Uterus (tissue), 4 donors: ENCODE results near the gene LRP11. TPM values are rescaled to one million over a fixed set of nuclear protein-coding genes. Genes with fewer than 3 reads are reported as not detected.

Experiments used
- DNase-seq, 2 donors: peaks; one replicate each; pipeline ENCODE4 v3.0.0-alpha.2; 2019 to 2020
- H3K27ac ChIP-seq, 2 donors: fragments of 200-600 bp; sonication (generic); 1 replicate in 1 of 2; 2 replicates in 1 of 2; pipeline ENCODE4 v1.5.1; 2016 to 2018
- H3K27me3 ChIP-seq, 2 donors: fragments of 200-600 bp; sonication (generic); one replicate each; pipeline ENCODE4 v1.5.1; 2018 to 2019; ENCODE audit warnings: control low read depth in 1 of 2
- H3K36me3 ChIP-seq, 2 donors: fragments of 200-600 bp; sonication (generic); one replicate each; pipeline ENCODE4 v1.5.1; 2019; ENCODE audit warnings: control low read depth in 1 of 2
- H3K4me1 ChIP-seq, 2 donors: fragments of 200-600 bp; sonication (generic); one replicate each; pipeline ENCODE4 v1.5.1; 2018 to 2019; ENCODE audit warnings: control low read depth in 1 of 2
- H3K4me3 ChIP-seq, 2 donors: fragments of 200-600 bp; sonication (generic); 1 replicate in 1 of 2; 2 replicates in 1 of 2; pipeline ENCODE4 v1.5.1; 2018 to 2019; ENCODE audit warnings: mild to moderate bottlenecking in 1 of 2
- H3K9me3 ChIP-seq, 2 donors: fragments of 200-600 bp; sonication (generic); one replicate each; pipeline ENCODE4 v1.5.1; 2019; ENCODE audit warnings: control low read depth in 1 of 2
- CTCF ChIP-seq, 4 experiments: fragments of 200-600 bp in 2 of 4; fragments of 450-650 bp in 2 of 4; sonication (generic) in 2 of 4; IDR thresholded peaks; one replicate each; pipeline ENCODE4 v1.5.1; 2016 to 2019; ENCODE audit warnings: antibody characterized with exemption in 4 of 4, mild to moderate bottlenecking in 2 of 4, moderate library complexity in 1 of 4
- POLR2A ChIP-seq, 2 donors: fragments of 450-650 bp; IDR thresholded peaks; one replicate each; pipeline ENCODE4 v1.6.1; 2016; ENCODE audit warnings: antibody characterized with exemption in 2 of 2, mild to moderate bottlenecking in 1 of 2, moderate library complexity in 1 of 2
- intact Hi-C: fragments of 100-400 bp; cut with DNase I; formaldehyde crosslinking; loops from one replicate; pipeline ENCODE4 v1.15.1; 2023; ENCODE audit warnings: low total_unique reads
- total RNA-seq, 4 donors: library from RNA; depleted of rRNA in 3 of 4; stranded (reverse); fragments of >200 nt in 3 of 4; gene quantifications; one replicate each; pipeline versions ENCODE4 v1.1.0 to v1.2.4, GENCODE V29; 2014 to 2023
- donor health status: DM: yes; HTN: yes; CAD: no.

Gene LRP11
- total RNA-seq, 4 donors from 2014 or later: 22.0 to 61.7 (median 29.8) TPM

- H3K27ac ChIP-seq: no peak overlapping the region
- no peaks in the 10 kb centered on the region for H3K4me1 ChIP-seq
- H3K36me3 ChIP-seq: no peaks in the 10 kb centered on the region
- no peaks in the 10 kb centered on the region for H3K9me3 ChIP-seq
- TF ChIP-seq CTCF (IDR thresholded peaks at IDR 0.05) (no peak), POLR2A (IDR thresholded peaks at IDR 0.05) (no peak)
- DNase-seq: no peak
- intact Hi-C loops: no loop called here
- H3K4me3 ChIP-seq: no peak overlapping the region
- H3K27me3 ChIP-seq: no peaks in the 10 kb centered on the region
Observed at GRCh38 chr6:149881860-149882259, 17.7 kb upstream of the LRP11 start.

- Histone ChIP-seq H3K4me3 (no peak overlapping the region), H3K36me3 (no peaks in the 10 kb centered on the region), H3K27ac (no peak overlapping the region), H3K9me3 (no peaks in the 10 kb centered on the region), H3K4me1 (no peaks in the 10 kb centered on the region), H3K27me3 (no peaks in the 10 kb centered on the region)
- intact Hi-C loops: no loop called here
- DNase-seq: no peak
- TF ChIP-seq POLR2A (IDR thresholded peaks at IDR 0.05) (no peak), CTCF (IDR thresholded peaks at IDR 0.05) (no peak)
Observed at GRCh38 chr6:149881066-149881766, 17.1 kb upstream of the LRP11 start.

GRCh38 chr6:149877659-149878058, 13.5 kb upstream of the LRP11 start:
- Histone ChIP-seq H3K36me3 (no peaks in the 10 kb centered on the region), H3K4me1 (no peaks in the 10 kb centered on the region), H3K9me3 (no peaks in the 10 kb centered on the region), H3K27ac (no peak overlapping the region), H3K4me3 (no peak overlapping the region), H3K27me3 (no peaks in the 10 kb centered on the region)
- TF ChIP-seq CTCF (IDR thresholded peaks at IDR 0.05): no peak
- no peak for TF ChIP-seq POLR2A (IDR thresholded peaks at IDR 0.05)
- DNase-seq: no peak
- intact Hi-C loops: no loop called here

GRCh38 chr6:149876241-149876933, 12.2 kb upstream of the LRP11 start:
- Histone ChIP-seq H3K4me1 (no peaks in the 10 kb centered on the region), H3K27me3 (no peaks in the 10 kb centered on the region), H3K4me3 (no peak overlapping the region), H3K36me3 (no peaks in the 10 kb centered on the region), H3K9me3 (no peaks in the 10 kb centered on the region), H3K27ac (no peak overlapping the region)
- intact Hi-C loops: no loop called here
- TF ChIP-seq CTCF (IDR thresholded peaks at IDR 0.05): no peak
- no peak for TF ChIP-seq POLR2A (IDR thresholded peaks at IDR 0.05)
- DNase-seq: no peak

GRCh38 chr6:149872233-149872632, 8.1 kb upstream of the LRP11 start:
- no peak for DNase-seq
- intact Hi-C loops: no loop called here
- TF ChIP-seq CTCF (IDR thresholded peaks at IDR 0.05) (no peak), POLR2A (IDR thresholded peaks at IDR 0.05) (no peak)

More at GRCh38 chr6:149872233-149872632, 8.1 kb upstream of the LRP11 start:
- Histone ChIP-seq H3K4me3 (no peak overlapping the region), H3K36me3 (no peaks in the 10 kb centered on the region), H3K9me3 (no peaks in the 10 kb centered on the region), H3K27ac (no peak overlapping the region), H3K27me3 (no peaks in the 10 kb centered on the region), H3K4me1 (no peaks in the 10 kb centered on the region)
